GM19239 (cell line): ENCODE measurements around the gene PRSS8.
"Not testable (repeated sequence)": the region's sequence is repeated elsewhere in the genome, so short reads cannot be mapped to it uniquely, and the experiment has no call there.

Experiments used
- DNase-seq: peaks from one replicate; pipeline ENCODE4 v3.0.0; 2011; ENCODE audit warnings: low spot score; ENCODE audit not compliant: insufficient read length
- FAIRE-seq: peaks from 2 replicates; lab custom pipeline; 2011; peaks lifted over from hg19 to GRCh38; lab: Jason Lieb, UNC

PRSS8 gene

DNA sequence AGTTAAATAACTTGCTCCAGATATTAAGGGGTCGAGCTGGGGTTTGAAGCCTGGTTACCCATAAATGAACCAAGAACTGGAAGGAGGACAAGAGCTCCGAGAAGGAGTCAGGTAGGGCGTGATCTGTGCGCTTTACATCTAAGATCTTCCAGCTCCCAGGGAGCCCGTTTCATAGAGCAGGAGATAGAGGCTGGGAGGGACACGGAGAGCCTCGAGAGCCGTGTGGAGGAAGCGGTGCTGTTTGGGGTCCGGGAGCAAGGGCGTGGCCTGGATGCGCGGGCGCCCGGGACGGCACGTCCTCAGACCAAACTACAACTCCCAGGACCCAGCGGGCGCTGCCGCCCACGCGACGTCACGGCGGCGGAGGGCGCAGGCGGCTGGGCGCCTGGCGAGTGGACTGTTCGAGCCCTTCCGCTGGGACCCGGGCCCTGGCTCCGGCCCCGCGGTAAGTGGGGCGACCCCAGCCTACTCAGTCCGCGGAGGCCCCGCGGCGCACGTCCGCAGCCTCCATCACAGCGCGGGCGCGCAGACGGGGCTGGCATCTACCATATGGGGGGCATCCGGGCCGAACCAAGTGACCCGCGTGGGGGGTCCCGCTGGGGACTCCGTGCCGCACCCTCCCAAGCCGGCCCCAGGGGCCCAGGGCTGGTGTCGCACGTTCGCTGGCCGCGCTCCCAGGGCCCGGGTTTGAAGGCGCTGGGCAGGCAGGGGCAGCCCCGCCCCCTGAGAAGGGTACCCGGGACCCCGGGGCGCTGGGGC lies 27.3 kb downstream of the PRSS8 start, which contains the start of gene BCKDK:
Gene BCKDK (plus strand): TSS at position 352 of the 759 bp plus-strand sequence. CDS start 838 bp downstream, outside the sequence.
- DNase-seq (peak; percentile 93), FAIRE-seq (peak; percentile 79)

DNA sequence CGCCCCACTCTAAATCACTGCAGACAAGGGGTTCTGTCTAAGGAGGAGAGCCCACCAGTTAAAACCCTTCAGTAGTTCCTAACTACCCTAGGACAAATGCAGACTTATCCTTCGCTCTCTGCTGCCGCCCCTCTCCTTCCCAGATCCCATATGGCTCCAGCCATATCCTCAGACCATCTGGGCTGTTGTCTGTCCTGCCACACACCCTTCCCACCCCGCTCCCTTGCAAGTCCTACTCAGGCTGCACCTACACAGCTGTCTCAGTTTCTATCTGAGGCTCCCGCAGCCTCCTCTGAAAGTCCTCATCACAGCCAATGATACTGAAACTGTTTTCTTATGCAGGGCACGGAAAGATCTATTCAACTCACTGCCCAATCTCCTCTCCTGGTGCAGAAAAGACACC lies 28.1 kb downstream of the PRSS8 start:
- DNase-seq (peak; percentile 80), FAIRE-seq (peak; percentile 87)

DNA sequence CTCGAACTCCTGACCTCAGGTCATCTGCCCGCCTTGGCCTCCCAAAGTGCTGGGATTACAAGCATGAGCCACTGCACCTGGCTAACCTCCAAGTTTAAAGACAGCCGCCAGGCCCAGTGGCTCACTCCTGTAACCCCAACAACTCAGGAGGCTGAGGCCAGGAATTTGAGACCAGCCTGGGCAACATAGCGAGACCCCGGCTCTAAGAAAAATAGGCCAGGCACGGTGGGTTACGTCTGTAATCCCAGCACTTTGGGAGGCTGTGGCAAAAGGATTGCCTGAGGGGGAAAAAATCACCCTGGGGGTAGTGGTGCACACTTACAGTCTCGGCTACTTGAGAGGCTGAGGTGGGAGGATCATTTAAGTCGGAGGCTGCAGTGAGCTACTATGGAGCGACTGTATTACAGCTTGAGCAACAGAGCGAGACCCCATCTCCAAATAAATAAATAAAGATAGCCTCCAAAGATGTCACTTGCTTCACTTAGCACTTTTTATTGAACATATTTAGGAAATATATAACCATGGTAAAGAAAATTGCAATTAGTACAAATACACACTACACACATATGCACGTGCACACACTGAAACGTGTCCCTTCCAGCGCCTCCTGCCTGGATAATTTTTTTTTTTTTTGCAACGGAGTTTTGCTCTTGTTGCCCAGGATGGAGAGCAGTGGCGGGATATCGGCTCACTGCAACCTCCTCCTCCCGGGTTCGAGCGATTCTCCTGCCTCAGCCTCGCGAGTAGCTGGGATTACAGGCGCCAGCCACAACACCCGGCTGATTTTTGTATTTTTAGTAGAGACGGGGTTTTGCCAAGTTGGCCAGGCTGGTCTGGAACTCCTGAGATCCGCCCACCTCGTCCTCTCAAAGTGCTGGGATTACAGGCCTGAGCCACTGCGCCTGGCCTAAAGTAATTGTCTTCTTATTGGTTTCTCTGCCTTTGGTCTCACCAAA lies 28.7 kb downstream of the PRSS8 start:
- FAIRE-seq (no peak), DNase-seq (no peak)

- FAIRE-seq (no peak), DNase-seq (peak; percentile 94)
Measured at GRCh38 chr16:31105677-31106213, 29.8 kb downstream of the PRSS8 start.

DNA sequence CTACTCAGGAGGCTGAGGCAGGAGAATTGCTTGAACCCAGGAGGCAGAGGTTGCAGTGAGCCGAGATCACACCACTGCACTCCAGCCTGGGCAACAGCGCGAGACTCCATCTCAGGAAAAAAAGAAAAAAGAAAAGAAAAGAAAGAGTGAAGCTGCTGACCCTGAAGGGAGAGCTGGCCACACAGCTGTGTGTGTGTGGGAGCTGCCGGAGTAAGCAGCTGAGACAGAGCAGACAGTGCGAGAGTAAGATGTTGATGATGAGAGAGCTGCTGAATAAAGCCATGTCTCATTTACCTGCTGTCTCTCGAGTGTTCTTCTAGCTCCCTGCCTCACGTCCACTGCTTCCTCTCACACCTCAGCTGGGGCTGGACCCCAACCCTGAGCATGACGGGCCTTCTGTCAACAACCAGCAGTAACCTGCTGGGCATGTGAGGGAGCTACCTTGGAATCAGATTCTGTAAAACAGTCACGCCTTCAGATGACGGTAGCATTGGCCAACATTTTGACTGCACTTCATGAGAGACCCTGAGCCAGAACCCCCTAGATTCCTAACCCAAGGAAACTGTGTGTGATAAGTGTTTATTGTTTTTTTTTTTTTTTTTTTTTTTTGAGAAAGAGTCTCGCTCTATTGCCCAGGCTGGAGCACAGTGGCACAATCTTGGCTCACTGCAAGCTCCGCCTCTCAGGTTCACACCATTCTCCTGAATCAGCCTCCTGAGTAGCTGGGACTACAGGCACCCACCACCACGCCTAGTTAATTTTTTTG lies 34.5 kb downstream of the PRSS8 start:
- not testable (repeated sequence) for DNase-seq, FAIRE-seq

DNA sequence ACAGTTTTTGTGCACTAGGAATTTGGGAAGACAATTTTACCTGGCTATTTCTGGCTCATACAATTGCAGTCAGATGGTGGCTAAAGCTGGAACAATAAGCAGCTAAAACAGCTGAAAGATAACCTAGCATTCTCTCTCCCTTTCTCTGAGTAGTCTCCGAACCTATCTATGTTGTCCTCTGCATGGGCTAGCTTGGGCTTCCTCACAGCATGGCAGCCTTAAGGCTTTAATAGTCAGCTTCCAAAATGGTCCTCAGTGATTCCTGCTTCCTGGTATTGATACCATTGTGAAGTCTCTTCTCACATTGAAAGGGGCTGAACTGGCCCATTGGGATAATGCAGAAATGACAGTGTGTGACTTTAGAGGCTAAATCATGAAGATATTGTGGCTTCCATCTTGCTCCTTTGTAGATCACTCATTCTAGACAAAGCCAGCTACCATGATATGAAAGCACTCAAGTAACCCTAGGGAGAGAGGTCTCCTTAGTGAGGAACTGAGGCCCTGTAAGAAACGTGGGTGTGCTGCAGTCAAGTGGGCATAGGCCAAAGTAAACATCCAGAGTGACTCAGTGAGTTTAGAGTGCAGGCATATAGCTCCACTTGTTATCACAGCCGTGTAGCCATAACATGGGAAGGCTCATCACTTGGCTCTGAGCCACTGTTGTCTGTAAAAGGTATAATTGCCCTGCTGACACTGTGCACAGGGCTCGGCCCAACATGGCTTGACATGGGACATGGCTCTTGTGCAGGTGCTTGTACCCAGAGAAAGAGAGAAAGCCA lies 35.5 kb downstream of the PRSS8 start:
- DNase-seq (no peak), FAIRE-seq (no peak)

DNA sequence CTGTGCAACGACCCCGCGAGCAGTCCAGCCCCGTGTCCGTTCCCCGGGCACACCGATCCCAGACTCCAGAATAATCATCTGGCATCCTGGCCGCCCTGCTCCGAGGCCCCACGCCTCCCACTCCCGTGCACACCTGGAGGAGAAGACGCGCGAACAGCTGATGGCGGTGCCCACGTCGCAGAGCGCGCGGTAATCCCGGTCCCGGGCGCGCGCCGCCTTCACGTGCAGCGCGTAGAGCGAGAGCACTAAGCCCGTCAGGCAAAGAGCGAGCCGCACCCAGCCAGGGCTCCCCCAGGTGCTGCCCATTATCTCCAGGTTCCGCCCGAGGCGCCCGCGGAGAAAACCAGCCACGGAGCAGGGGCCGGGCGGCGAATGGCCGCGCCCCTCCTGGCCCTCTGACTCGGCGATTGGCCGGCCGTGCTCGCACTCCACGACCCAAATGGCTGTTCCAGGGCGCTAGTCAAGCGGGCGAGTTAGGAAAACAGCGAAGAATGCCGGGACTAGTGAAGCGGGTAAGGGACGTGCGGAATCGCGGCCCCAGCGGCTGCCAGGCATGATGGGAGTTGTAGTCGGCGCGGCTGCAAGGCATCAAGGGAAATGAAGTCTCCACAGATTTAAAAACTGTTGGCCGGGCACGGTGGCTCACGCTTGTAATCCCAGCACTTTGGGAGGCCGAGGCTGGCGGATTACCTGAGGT lies 41.0 kb downstream of the PRSS8 start, which contains the start of gene VKORC1:
Gene VKORC1 (minus strand): TSS at position 374 of the 697 bp plus-strand sequence. CDS start 68 bp downstream, at position 306.
- FAIRE-seq (peak; percentile 84), DNase-seq (peak; percentile 88)

DNA sequence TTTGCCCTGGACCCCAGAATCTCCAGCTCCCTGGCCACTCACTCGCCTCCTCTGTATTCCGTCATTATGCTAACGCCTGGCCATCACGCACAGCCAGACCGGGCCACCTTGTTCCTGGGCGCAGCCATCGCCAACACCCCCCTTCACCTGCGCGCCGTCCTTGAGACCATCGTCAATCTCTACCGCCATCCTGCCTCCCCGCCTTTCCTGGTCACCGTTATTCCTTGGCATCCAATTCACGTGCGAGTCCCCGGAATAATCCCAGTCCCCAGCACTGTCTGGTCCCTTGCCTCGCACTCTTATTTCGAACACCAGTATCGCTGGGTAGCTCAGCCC lies 41.5 kb downstream of the PRSS8 start:
- DNase-seq (no peak), FAIRE-seq (no peak)

- DNase-seq (no peak), FAIRE-seq (no peak)
Measured at GRCh38 chr16:31093132-31093703, 42.3 kb downstream of the PRSS8 start.

- no peak for FAIRE-seq
- no peak for DNase-seq
Measured at GRCh38 chr16:31092330-31092729, 43.2 kb downstream of the PRSS8 start.

- DNase-seq (no peak), FAIRE-seq (no peak)
Measured at GRCh38 chr16:31090540-31090939, 45.0 kb downstream of the PRSS8 start.

DNA sequence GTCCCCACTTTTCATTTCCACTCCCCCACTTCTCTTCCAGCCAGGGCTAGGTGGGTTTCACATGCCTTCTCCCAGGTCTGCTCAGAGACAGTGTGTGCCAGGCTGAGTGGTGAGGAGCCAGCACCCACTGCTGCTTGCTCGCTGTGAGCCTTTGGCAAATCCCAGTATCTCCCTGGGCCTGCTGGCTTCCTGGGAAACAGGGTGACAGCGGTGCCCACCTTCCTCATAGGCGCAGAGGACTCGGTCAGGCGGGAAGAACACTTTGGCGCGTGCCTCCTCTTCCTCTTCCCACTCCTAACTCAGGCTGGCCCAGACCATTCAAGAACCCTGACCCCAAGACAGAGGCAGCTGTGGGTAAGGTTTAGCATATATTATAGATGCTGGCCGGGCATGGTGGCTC lies 46.3 kb downstream of the PRSS8 start:
- FAIRE-seq: no peak
- no peak for DNase-seq

GRCh38 chr16:31088459-31089183 lies 46.9 kb downstream of the PRSS8 start, which contains the start of gene PRSS53:
PRSS53 (minus strand) TSS chr16:31088943; CDS start chr16:31088809, 134 bp downstream.
- FAIRE-seq: no peak
- no peak for DNase-seq

DNA sequence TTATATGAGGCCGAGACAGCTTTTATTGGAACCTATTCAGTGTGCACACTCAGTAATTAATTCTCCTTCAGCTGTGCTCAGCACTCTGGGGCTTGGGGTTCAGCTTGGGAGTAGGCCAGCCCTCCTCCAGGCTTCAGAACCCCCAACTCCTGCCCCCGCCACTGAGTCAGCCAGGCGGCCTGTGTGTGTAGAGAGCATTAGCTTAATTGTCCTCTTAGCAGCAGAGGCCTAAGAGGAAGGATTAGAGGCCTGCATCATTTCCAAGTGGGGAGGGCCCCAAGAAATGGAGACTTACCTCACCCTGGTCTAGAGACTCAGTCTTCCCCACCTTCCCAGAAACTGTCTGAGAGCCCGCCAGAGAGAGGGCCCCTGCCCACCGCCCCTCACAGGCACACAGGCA lies 47.6 kb downstream of the PRSS8 start:
- no peak for DNase-seq
- no peak for FAIRE-seq

DNA sequence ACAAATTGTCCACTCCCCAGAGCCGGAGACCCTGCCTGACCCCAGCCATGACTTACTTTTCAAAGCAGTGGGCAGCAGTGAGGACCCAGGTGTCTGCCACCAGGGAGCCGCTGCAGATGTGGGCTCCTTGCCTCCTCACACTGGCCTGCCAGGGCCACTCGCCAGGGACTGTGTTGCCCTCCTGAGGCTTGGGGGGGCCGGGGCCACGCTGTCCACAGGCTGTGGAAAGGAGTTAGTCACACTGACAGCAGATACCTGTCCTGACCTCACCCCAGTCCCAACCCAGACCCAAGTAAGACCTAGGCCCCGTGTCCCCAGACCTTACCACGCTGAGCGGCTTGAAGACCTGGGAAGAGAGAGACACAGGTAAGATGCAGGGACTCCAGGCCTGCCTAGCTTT lies 48.0 kb downstream of the PRSS8 start:
- no peak for DNase-seq

DNA sequence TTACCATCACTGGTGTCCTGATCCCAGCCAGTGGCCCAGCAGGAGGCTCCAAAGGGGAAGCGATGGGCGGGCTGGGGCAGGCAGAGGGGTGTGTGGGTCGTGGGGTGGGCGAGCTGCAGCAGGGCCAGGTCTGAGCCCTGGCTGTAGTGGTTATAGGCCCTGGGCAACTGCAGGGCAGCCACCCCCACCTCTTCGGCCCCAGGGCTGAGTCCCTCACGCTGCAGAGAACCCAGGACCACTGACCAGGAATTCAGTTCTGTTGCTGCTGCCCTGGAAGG lies 49.0 kb downstream of the PRSS8 start:
- FAIRE-seq (no peak), DNase-seq (no peak)

More for the DNA sequence above, 48.0 kb downstream of the PRSS8 start:
- no peak for FAIRE-seq

- no peak for FAIRE-seq
Measured at GRCh38 chr16:31085873-31086628, 49.5 kb downstream of the PRSS8 start.

More at GRCh38 chr16:31085873-31086628, 49.5 kb downstream of the PRSS8 start:
- DNase-seq: no peak
